HEK293 (cell line): Measurements from ENCODE around the gene SURF1.

Source experiments
- CTCF ChIA-PET: fragments of 350-600 bp; formaldehyde crosslinking; extraction: SDS; loops from one replicate; lab custom pipeline; 2021; ENCODE audit warnings: antibody characterized with exemption; lab: Yijun Ruan, JAX
- POLR2A ChIA-PET: fragments of 300-600 bp; formaldehyde crosslinking; extraction: SDS; loops from one replicate; lab custom pipeline; 2020; ENCODE audit warnings: antibody characterized with exemption, inconsistent platforms; lab: Yijun Ruan, JAX
- H3K27ac ChIP-seq: fragments of 200-500 bp; sonication (Bioruptor generic); 2 replicates; pipeline ENCODE4 v1.5.1; 2014; ENCODE audit warnings: low read depth, low read length, control low read depth, inconsistent platforms; ENCODE audit errors: extremely low read depth
- H3K36me3 ChIP-seq, 2 experiments: fragments of 200-500 bp in 1 of 2; sonication (Bioruptor generic) in 1 of 2; 1 replicate in 1 of 2; 2 replicates in 1 of 2; pipeline ENCODE4 v1.5.1; 2014 to 2017; ENCODE audit warnings: inconsistent platforms in 2 of 2, low read length in 2 of 2; ENCODE audit not compliant: control insufficient read depth in 2 of 2, insufficient read depth in 1 of 2
- H3K4me1 ChIP-seq: fragments of 200-500 bp; sonication (Bioruptor generic); 2 replicates; pipeline ENCODE4 v1.5.1; 2014; ENCODE audit warnings: mild to moderate bottlenecking, low read length, inconsistent platforms; ENCODE audit not compliant: control insufficient read depth, insufficient read depth
- H3K4me3 ChIP-seq: 2 replicates; pipeline ENCODE4 v1.5.1; 2011; ENCODE audit warnings: low read depth, mild to moderate bottlenecking, control low read depth, low read length, moderate library complexity
- H3K9me3 ChIP-seq: fragments of 200-500 bp; sonication (Bioruptor generic); 2 replicates; pipeline ENCODE4 v1.5.1; 2014; ENCODE audit warnings: low read depth, low read length, inconsistent platforms; ENCODE audit not compliant: control insufficient read depth, insufficient read depth
- CTCF ChIP-seq: fragments of 450-650 bp; formaldehyde crosslinking; IDR thresholded peaks from 2 replicates; pipeline ENCODE4 v1.5.1; 2016; ENCODE audit warnings: missing biosample characterization, missing genetic modification characterization
- EGR2 ChIP-seq: fragments of 450-650 bp; formaldehyde crosslinking; IDR thresholded peaks from 2 replicates; pipeline ENCODE4 v1.5.1; 2016; ENCODE audit warnings: low read depth, missing biosample characterization, missing genetic modification characterization
- GLIS2 ChIP-seq: fragments of 450-650 bp; formaldehyde crosslinking; IDR thresholded peaks from 2 replicates; pipeline ENCODE4 v1.5.1; 2016; ENCODE audit warnings: missing biosample characterization, missing genetic modification characterization
- HIC1 ChIP-seq: fragments of 450-650 bp; formaldehyde crosslinking; IDR thresholded peaks from 2 replicates; pipeline ENCODE4 v1.5.1; 2016; ENCODE audit warnings: missing biosample characterization, missing genetic modification characterization
- SP2 ChIP-seq: fragments of 450-650 bp; formaldehyde crosslinking; IDR thresholded peaks from 2 replicates; pipeline ENCODE4 v1.5.1; 2016; ENCODE audit warnings: missing biosample characterization, missing genetic modification characterization
- ZBTB48 ChIP-seq: fragments of 450-650 bp; formaldehyde crosslinking; IDR thresholded peaks from 2 replicates; pipeline ENCODE4 v1.5.1; 2016; ENCODE audit warnings: missing biosample characterization, missing genetic modification characterization
- ZFHX2 ChIP-seq: fragments of 450-650 bp; formaldehyde crosslinking; conservative IDR thresholded peaks from 2 replicates; pipeline ENCODE4 v1.5.1; 2016; ENCODE audit warnings: missing biosample characterization, missing genetic modification characterization
- ZFP69B ChIP-seq: fragments of 450-650 bp; formaldehyde crosslinking; IDR thresholded peaks from 2 replicates; pipeline ENCODE4 v1.5.1; 2016; ENCODE audit warnings: missing biosample characterization, missing genetic modification characterization
- ZNF10 ChIP-seq: fragments of 450-650 bp; formaldehyde crosslinking; IDR thresholded peaks from 2 replicates; pipeline ENCODE4 v1.5.1; 2017; ENCODE audit warnings: missing biosample characterization, missing genetic modification characterization
- ZNF211 ChIP-seq: fragments of 450-650 bp; formaldehyde crosslinking; IDR thresholded peaks from 2 replicates; pipeline ENCODE4 v1.5.1; 2016; ENCODE audit warnings: low read depth, missing biosample characterization, missing genetic modification characterization
- ZNF292 ChIP-seq: fragments of 450-650 bp; formaldehyde crosslinking; IDR thresholded peaks from 2 replicates; pipeline ENCODE4 v1.5.1; 2016; ENCODE audit warnings: low read depth, missing biosample characterization, missing genetic modification characterization, borderline replicate concordance
- ZNF354C ChIP-seq: fragments of 450-650 bp; formaldehyde crosslinking; IDR thresholded peaks from 2 replicates; pipeline ENCODE4 v1.5.1; 2016; ENCODE audit warnings: missing biosample characterization, missing genetic modification characterization, low read depth, borderline replicate concordance
- ZNF366 ChIP-seq: fragments of 450-650 bp; formaldehyde crosslinking; conservative IDR thresholded peaks from 2 replicates; pipeline ENCODE4 v1.5.1; 2016; ENCODE audit warnings: missing biosample characterization, missing genetic modification characterization
- ZNF449 ChIP-seq: fragments of 450-650 bp; formaldehyde crosslinking; IDR thresholded peaks from 2 replicates; pipeline ENCODE4 v1.5.1; 2017; ENCODE audit warnings: missing biosample characterization, mild to moderate bottlenecking, missing genetic modification characterization, moderate library complexity
- ZNF501 ChIP-seq: fragments of 450-650 bp; formaldehyde crosslinking; IDR thresholded peaks from 2 replicates; pipeline ENCODE4 v1.5.1; 2016; ENCODE audit warnings: missing biosample characterization, missing genetic modification characterization
- ZNF549 ChIP-seq: fragments of 450-650 bp; IDR thresholded peaks from 2 replicates; pipeline ENCODE4 v1.5.1; 2018; ENCODE audit warnings: missing biosample characterization, missing genetic modification characterization, mild to moderate bottlenecking, inconsistent platforms, moderate library complexity
- ZNF560 ChIP-seq: fragments of 450-650 bp; formaldehyde crosslinking; IDR thresholded peaks from 2 replicates; pipeline ENCODE4 v1.5.1; 2017; ENCODE audit warnings: missing biosample characterization, missing genetic modification characterization, borderline replicate concordance
- ZNF580 ChIP-seq: fragments of 450-650 bp; formaldehyde crosslinking; IDR thresholded peaks from 2 replicates; pipeline ENCODE4 v1.5.1; 2016; ENCODE audit warnings: missing biosample characterization, missing genetic modification characterization
- ZNF600 ChIP-seq: fragments of 450-650 bp; formaldehyde crosslinking; IDR thresholded peaks from 2 replicates; pipeline ENCODE4 v1.5.1; 2016; ENCODE audit warnings: missing biosample characterization, missing genetic modification characterization
- ZNF624 ChIP-seq: fragments of 450-650 bp; formaldehyde crosslinking; IDR thresholded peaks from 2 replicates; pipeline ENCODE4 v1.5.1; 2017; ENCODE audit warnings: missing biosample characterization, missing genetic modification characterization
- ZNF768 ChIP-seq: fragments of 450-650 bp; formaldehyde crosslinking; IDR thresholded peaks from 2 replicates; pipeline ENCODE4 v1.5.1; 2018; ENCODE audit warnings: missing biosample characterization, mild to moderate bottlenecking, missing genetic modification characterization

The SURF1 gene

GRCh38 chr9:133396952-133397351 lies 40.7 kb upstream of the SURF1 start:
- CTCF ChIA-PET: interaction anchor here (0.5 to 2.2 kb wide), 6 partner anchors 9 to 91 kb away, joined by 3 to 9 read pairs (median 4); no protein-coding TSS in a partner anchor
- TF ChIP-seq GLIS2 (tag by site-specific recombination) (0 out of 2 replicates have a peak, but pooled peaks have one; percentile 57), ZNF600 (peak; percentile 51; the same call in 1 of the 2 replicates), CTCF (peak; percentile 34; the same call in 1 of the 2 replicates), ZNF549 (tag by site-specific recombination) (no peak)
- POLR2A ChIA-PET: no interaction called here

GRCh38 chr9:133394687-133395271 lies 38.5 kb upstream of the SURF1 start:
- POLR2A ChIA-PET: interaction anchor here (0.6 to 2.6 kb wide), 3 partner anchors 10 to 22 kb away, joined by 3 to 9 read pairs (median 3); no protein-coding TSS in a partner anchor
- no peak overlapping the region for H3K27ac ChIP-seq
- CTCF ChIA-PET: interaction anchor here (1.1 to 2.2 kb wide), 4 partner anchors 17 to 91 kb away, joined by 3 to 7 read pairs (median 4); no protein-coding TSS in a partner anchor
- no peak for TF ChIP-seq ZFHX2 (tag by site-specific recombination)
- TF ChIP-seq ZNF624 (tag by site-specific recombination): no peak
- TF ChIP-seq ZNF449 (tag by site-specific recombination): no peak
- TF ChIP-seq ZNF354C (tag by site-specific recombination): no peak
- TF ChIP-seq ZNF560 (tag by site-specific recombination): no peak
- TF ChIP-seq ZNF292 (tag by site-specific recombination): no peak
- TF ChIP-seq EGR2 (tag by site-specific recombination): no peak
- no peaks in the 10 kb centered on the region for H3K9me3 ChIP-seq
- no peak overlapping the region for H3K4me3 ChIP-seq
- no peaks in the 10 kb centered on the region for H3K4me1 ChIP-seq
- H3K36me3 ChIP-seq: no peaks in the 10 kb centered on the region

More at GRCh38 chr9:133396952-133397351, 40.7 kb upstream of the SURF1 start:
- Histone ChIP-seq H3K4me3 (no peak overlapping the region), H3K27ac (no peak overlapping the region), H3K4me1 (no peaks in the 10 kb centered on the region), H3K9me3 (no peaks in the 10 kb centered on the region), H3K36me3 (peaks cover 0 to 7% of the 10 kb centered on the region in 2 experiments; a peak in 1 of 3 replicates)

- Histone ChIP-seq H3K9me3 (no peaks in the 10 kb centered on the region), H3K4me3 (no peak overlapping the region), H3K27ac (no peak overlapping the region), H3K4me1 (no peaks in the 10 kb centered on the region), H3K36me3 (no peaks in the 10 kb centered on the region)
- CTCF ChIA-PET: interaction anchor here (0.7 to 1.0 kb wide), 2 partner anchors 10 to 11 kb away, joined by 3 read pairs; no protein-coding TSS in a partner anchor
- POLR2A ChIA-PET: interaction anchor here (2.6 kb wide), 1 partner anchor 15 kb away, joined by 9 read pairs; no protein-coding TSS in a partner anchor
- TF ChIP-seq ZBTB48 (tag by site-specific recombination) (no peak), HIC1 (tag by site-specific recombination) (no peak), ZFHX2 (tag by site-specific recombination) (peak; percentile 97), ZNF211 (tag by site-specific recombination) (no peak), ZFP69B (no peak), ZNF366 (tag by site-specific recombination) (peak; percentile 78), ZNF580 (tag by site-specific recombination) (no peak), EGR2 (tag by site-specific recombination) (peak; percentile 97), ZNF10 (tag by site-specific recombination) (no peak), ZNF768 (tag by site-specific recombination) (no peak), SP2 (tag by site-specific recombination) (0 out of 2 replicates have a peak, but pooled peaks have one; percentile 5), ZNF501 (tag by site-specific recombination) (no peak)
Observed at GRCh38 chr9:133393399-133393798, 37.1 kb upstream of the SURF1 start.
